GOT3 (cell line): Measurements from ENCODE around the gene HAUS6.
"Not testable (repeated sequence)": the region's sequence is repeated elsewhere in the genome, so short reads cannot be mapped to it uniquely, and the experiment has no call there.

ENCODE experiments used
- DNase-seq: peaks from one replicate; lab custom pipeline; 2025; ENCODE audit warnings: mixed read lengths; lab: John Stamatoyannopoulos, UW

HAUS6 gene

DNA sequence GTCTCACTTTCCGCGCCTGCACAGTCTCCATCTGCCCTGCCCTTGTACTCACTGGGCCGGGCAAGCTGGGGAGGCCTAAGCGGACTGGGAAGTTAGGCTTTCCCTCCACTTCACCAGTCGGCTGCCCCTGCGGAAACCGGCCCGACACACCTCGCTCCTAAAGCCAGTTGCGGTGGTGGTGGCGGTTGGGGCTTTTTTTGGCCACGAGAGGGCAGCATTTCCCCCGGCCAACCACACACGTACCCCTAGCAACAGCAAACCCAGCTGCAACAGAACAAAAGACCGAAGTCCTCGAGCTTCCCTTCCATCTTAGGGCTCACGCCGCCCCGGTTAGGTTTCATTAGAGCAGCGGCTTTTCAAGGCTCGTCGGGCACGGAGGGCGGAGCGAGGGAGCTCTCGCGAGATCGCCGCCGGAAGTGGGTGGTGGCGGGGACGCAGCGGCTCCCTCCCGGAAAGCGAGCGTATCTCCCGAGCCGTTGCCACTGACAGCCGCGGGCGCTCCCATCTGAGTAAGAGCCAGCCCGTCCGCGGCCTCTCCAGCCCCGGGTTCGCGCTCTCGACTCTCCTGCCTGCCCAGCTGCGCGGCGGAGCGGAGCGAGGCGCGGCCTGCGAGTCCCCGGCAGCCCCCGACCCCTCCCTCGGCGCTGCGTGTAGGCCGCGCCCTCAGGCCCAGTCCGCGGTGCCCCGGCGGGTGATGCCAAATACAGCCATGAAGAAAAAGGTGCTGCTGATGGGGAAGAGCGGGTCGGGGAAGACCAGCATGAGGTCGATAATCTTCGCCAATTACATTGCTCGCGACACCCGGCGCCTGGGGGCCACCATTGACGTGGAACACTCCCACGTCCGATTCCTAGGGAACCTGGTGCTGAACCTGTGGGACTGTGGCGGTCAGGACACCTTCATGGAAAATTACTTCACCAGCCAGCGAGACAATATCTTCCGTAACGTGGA is 53.5 kb downstream of the HAUS6 start, which contains the start of gene RRAGA:
Gene RRAGA (plus strand): TSS at position 462 of the 951 bp plus-strand sequence. CDS start 233 bp downstream, at position 695.
- peak; percentile 54 for DNase-seq

DNA sequence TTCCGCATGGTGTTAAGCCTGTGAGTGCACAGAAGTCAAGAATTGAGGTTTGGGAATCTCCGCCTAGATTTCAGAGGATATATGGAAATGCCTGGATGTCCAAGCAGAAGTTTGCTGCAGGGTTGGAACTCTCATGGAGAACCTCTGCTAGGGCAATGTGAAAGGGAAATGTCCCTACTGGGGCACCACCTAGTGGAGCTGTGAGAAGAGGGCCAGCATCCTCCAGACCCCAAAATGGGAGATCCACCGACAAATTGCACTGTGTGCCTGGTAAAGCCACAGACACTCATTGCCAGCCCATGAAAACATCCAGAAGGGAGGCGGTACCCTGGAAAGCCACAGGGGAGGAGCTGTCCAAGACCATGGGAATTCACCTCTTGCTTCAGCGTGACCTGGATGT is 66.1 kb downstream of the HAUS6 start:
- DNase-seq = no peak

DNA sequence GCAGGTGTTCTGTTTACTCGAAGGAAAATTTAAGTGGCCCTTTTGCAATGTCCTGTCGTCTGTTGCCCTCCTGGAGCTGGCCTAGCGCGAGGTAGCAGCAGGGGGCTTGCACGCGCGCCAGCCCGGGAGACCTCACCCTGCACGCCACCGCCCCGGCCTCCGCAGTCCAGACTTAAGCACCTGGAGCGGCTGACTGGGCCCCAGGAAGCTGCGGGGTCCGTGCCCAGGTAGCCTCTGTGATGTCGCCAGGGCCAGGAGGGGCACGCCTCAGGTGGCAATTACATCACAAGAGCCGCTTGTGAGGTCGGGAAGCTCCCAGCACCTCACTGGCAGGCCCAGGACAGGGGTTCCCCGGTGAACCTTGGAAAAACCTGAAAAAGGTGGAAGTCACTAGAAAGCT is 69.7 kb downstream of the HAUS6 start, which contains the start of gene SAXO1:
Gene SAXO1 (minus strand): TSS at position 195 of the 400 bp plus-strand sequence. CDS start 301 bp downstream, outside the sequence.
- no peak for DNase-seq

DNA sequence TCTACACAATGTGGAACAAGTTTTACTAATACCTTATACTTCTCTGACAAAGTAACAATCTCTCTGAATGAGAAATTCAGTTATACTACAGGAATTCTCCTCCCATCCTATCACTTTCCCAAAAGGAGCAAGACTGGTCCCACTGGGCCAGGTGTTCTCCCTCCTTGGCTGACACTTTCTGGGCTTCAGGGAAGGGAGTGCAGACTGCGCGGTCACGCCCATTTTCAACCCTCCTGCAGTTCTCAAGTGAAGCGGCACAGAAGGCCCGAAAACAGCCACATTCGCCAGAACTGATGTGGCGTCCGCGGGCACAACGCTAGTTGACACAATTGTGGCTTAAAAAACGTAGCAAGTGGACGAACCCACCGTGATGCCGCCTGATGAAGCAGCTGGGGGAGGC is 70.3 kb downstream of the HAUS6 start:
- DNase-seq = no peak

DNA sequence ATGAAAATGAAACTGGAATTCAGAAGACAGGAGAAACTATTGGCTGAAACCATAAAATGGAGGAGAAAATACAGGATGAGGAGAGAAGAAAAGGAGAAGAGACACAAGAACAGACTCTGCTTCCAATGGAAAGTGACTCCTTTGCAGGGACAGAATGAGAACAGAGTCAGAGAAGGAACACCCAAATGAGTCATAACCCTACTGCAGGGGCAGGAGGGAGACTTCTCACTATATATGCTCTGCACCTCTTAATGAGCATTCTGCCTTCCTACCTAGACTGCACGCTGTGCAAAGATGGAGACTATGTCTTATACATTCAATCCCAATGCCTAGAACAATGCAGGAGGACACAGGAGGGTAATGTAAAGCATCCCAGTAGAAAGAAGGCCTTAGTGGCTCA is 71.8 kb downstream of the HAUS6 start:
- no peak for DNase-seq

DNA sequence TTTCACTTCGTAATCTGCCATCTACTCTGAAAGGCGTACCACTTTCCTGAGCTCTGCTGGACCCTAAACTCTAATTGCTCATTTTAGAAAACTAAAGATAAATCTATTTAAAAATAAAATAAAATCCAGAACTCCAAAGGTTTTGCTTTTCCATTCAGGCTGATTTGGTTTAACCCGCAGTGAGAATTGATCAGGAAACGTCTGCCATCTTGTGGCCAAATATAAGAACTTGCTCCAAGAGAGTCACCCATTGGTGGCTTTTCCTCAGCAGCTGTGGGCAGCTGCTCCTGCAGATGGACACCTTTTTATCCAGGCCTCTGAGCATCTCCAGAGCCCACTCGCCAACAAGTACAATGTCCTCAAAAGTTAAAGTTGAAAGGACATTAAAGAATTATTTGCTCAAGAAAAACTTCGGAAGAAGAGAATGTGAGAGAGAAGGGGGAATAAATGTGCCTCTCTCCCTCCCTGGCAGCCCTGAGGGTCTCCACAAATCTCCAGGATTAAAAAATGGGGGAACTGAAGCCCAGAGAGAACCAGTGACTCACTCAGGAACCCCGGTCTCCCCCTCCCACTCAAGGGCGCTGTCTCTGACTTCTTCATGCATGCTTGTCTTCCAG is 73.8 kb downstream of the HAUS6 start:
- no peak for DNase-seq

DNA sequence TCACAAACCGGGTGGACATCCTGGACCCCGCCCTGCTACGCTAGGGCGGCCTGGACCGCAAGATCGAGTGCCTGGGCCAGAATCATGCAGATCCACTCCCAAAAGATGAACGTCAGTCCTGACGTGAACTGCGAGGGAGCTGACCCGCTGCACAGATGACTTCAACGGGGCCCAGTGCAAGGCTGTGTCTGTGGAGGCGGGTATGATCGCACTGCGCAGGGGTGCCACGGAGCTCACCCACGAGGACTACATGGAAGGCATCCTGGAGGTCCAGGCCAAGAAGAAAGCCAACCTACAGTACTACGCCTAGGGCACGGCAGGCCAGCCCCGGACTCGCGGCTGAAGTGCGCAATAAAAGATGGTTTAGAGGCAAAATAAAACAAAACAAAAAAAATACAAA is 74.9 kb downstream of the HAUS6 start:
- no peak for DNase-seq

DNA sequence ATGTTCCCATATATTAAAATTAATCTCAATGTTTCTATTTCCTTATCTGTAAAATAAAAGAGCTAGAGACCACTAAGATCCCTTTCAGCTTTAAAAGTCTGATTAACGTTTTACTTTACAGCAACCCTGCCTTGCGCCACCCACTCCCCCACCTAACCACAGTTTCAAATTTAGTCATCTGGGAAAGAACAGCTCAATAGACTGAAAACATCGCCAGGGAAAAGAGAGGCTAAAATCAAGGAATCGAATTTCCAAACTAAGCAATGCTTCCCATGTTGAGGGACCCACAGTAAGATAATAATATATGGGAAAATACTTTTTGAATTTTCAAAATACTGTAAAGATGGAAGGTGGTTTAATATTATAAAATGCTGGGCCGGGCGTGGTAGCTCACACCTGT is 76.3 kb downstream of the HAUS6 start:
- no peak for DNase-seq

DNA sequence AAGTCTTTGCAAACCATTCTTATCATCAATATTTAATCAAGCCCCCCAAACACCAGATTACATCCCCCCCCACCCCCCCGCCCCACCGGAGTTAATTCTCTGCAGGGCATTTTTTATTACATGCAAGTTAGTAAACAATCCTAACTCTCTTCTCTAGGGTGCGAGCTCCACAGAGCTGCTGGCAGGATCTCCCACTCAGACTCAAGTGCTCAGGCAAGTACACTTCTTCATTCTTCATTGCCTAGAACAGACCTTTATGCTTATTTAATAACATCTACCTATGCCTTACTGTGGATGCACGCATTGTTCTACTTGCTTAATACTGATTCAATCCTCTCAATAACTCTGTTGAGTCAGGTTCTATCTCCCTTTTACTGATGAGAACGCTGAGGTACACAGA is 79.6 kb downstream of the HAUS6 start:
- DNase-seq = no peak

DNA sequence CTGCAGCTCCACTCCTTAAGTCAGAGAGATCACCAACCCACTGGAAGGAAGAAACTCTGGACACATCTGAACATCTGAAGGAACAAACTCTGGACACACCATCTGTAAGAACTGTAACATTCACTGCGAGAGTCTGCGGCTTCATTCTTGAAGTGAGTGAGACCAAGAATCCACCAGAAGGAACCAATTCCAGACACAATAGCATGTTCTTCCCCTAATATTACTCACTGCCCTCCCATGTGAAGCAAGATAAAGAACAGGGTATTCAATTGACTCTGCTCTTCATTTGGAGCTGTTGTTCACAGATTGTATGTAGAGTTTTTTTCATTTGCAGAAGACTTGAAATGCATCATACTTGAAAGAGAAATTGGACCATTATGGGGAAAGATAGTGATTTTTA is 80.5 kb downstream of the HAUS6 start:
- DNase-seq = no peak

DNA sequence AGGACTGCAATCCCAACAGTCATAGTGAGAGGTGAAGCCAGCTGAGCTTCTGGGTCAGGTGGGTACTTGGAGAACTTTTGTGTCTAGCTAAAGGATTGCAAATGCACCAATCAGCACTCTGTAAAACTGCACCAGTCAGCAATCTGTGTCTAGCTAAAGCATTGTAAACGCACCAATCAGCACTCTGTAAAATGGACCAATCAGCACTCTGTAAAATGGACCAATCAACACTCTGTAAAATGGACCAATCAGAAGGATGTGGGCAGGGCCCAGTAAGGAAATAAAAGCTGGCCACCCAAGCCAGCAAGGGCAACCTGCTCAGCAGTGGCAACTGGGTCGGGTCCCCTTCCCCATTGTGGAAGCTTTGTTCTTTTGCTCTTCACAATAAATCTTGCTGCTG is 81.1 kb downstream of the HAUS6 start:
- not testable (repeated sequence) for DNase-seq

DNA sequence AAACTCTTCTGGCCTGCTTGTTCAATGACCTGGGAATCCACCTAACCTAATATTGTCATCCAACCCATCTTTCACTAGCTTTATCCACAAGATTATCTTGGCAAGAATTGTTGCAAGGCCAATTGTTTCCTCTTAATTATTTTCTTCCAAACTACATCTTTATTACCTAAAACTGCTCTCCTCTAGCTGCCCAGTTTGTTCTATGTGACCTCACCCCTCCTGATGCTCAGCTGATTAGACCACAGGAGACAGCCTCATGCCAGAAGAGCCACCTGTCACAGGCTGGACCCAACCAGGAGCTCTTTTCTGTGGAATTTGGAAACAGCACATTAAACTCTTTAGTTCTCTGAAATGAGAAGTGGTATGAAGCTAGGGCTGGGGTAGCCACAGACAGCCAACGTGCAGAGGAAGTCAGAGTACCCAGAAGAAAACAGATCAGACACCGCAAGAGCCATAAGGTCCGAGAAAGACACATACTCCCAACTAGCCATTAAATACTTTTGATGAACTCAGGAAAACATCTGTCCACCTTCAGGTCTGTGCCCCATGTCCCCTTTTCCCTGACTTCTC is 81.7 kb downstream of the HAUS6 start:
- DNase-seq = no peak

DNA sequence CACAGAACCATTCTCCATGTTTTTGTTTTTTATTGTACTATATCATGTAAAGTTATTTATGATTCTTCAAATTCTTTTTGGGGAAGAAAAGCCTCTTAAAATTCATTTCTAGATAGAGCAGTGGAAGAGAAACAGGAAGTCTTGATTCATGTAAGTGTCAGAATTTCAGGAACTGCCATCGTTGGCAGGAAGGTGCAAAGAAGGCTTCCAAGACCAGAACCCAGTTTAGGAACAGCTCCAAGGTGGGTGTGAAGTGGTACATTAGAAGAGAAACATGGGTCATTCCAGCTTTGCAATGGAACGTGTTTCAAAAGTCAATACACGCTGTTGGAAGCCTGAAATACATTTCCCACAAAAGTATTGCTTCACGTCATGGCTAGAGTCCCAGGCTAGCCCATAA is 84.5 kb downstream of the HAUS6 start:
- DNase-seq = no peak

DNA sequence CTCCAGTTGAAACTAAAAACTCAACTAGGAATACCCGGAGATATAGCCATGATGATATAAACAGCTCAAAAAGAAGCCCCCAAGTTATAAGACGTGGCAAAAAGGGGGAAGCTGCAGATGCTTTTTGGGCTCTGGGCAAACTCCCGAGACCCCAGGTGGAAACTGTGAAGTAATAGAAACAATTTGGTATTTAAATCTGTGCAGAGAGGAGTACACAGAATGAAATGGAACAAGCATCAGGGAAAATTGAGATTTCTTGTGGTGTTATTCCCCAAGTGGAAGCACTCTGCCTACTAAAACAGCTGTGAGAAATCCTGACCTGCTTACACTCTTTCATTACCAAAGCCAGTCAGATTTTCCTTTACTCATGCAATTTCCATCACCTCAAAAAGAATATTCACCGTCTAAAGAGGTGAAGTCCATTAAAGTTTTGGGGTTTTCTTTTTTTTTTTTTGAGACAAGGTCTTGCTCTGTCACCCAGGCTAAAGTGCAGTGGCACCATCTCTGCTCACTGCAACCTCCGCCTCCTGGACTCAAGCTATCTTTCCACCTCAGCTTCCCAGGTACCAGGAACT is 93.2 kb downstream of the HAUS6 start:
- DNase-seq = no peak
